Stimulated activated CD8-positive, alpha-beta memory T cell treated with anti-CD3 and anti-CD28 coated beads, Interleukin-2, amount 100 ng/mL, for 48 hours (primary cell): ENCODE data around the gene KRTAP16-1.

Experiments used
- DNase-seq, 2 donors: peaks; one replicate each; pipeline ENCODE4 v3.0.0-alpha.2; 2020; ENCODE audit warnings: low read depth in 2 of 2

Gene KRTAP16-1

GRCh38 chr17:41329279-41329948 is 20.3 kb upstream of the KRTAP16-1 start:
- DNase-seq = no peak

DNA sequence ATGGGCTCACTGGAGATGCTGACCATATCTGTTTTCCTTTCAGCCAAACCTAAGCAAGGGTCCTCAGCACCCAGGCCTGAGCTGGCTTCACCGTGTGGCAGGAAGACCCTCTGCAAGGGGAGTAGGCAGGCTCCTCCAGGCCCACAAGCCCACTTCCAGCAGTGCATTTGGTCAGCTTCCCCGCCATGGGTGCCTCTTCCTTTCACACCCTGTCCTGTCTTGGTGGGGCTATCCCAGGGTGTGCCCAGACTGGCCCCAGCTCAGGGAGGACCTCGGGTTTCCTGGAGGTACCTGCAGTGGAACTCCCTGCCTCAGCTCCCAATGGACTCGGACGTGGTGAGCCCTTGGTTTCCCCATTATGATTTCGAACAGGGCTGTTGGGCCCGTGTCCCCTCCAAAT is 19.1 kb upstream of the KRTAP16-1 start:
- DNase-seq = no peak

GRCh38 chr17:41327411-41328120 is 18.5 kb upstream of the KRTAP16-1 start:
- DNase-seq = no peak

DNA sequence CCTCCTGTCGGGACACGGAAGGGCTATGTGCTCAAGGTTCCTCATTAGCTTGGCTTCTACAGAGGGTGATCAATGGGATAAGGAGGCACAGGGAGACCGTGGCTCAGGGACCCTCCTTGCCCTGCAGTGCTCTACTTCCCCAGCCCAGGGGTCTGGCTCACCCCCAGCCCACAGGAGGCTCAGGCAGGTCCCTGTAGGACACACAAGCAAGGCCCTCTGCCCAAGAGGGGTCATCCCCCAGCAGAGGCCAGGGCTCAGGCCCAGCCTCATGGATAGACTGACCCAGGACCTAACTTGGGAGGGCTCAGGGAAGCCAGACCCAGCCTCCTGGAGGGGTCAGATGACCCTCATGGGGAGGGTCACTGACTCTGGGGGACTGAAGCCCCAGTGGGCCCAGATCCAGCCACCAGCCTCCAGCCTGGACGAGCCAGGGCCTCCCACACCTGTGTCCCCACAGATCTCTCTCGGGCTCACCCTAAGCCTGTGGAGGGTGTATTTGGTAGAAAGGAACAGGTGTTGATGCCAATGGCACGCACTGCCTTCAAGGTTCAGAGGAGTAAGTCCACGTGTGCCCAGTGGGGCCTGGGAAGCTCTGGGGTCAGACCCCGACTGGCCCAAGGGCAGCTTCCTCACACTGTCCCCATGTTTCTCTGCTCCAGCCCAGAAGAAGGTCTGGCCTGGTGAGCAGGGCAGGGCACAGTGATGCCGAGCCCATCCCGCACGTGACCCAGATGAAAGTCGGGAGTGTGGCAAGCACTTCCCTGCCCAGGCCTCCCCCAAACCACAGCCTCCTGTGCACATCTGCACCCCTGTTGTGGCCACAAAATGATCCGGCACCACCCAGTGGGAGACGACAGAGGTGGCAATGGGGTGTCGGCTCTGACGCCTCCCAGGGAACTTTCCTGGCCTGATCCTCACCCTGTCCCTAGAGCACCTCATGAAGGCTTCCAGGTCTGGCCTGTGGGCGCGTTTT is 17.4 kb upstream of the KRTAP16-1 start:
- DNase-seq = no peak

GRCh38 chr17:41325611-41326010 is 16.5 kb upstream of the KRTAP16-1 start:
- no peak for DNase-seq

DNA sequence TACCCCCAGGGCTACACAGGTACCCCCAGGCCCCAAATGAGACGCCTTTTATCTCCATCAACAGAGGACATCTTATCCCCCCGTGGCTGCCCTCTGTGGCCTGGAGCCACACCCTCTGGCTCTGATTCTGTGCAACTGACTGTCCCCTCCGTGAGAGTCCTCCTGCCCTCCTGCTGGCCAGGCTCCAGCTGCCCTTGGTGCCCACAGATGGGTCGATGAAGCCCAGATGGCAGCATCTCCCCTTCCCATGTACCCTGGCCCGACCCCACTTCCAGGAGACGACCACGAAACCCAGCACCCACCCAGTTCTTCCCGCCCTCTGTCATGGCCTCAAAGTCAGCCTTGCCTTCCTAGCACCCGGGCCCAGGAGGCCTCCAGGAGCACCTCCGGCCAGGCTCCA is 16.0 kb upstream of the KRTAP16-1 start:
- no peak for DNase-seq

DNA sequence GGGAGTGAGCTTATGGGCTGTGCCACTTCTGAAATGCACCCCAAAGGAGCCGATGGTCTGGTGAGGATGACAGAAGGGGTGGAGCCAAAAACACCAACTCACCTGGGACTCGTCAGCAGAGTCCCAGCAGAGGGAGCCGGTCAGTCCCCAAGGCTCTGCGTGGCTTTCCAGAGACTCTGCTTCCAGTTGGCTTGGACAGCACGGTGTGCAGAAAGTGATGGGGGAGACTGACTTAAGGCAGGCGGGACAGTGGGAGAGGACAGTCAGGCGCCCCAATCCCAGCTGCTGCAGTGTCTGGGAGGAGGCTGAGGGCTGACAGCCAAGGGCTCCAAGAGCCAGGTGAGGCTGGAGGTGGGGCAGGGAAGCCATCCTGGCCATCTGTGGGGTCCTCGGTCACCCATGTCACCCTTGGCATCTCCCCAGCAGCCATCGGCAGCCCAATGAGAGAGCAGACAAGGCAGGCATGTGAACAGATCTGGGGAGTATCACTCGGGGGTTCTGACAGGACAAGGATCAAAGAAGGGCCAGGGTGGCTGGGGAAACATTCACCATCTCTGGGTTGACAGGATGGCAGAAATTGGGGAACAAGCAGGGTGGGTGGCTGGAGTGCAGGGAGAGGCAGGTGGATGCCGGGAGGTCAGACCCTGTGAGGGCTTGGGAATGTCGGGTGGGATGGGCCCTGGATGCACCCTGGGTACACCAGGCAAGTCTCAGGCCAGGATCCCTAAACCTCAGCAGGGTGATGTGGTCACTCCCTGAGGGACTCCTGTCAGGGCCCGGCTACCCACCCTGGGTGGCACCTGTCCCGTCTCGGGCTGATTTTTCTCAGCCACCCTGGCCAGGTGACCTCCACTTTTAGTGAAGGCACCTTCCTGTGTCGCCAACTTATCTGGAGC is 15.3 kb upstream of the KRTAP16-1 start:
- no peak for DNase-seq

DNA sequence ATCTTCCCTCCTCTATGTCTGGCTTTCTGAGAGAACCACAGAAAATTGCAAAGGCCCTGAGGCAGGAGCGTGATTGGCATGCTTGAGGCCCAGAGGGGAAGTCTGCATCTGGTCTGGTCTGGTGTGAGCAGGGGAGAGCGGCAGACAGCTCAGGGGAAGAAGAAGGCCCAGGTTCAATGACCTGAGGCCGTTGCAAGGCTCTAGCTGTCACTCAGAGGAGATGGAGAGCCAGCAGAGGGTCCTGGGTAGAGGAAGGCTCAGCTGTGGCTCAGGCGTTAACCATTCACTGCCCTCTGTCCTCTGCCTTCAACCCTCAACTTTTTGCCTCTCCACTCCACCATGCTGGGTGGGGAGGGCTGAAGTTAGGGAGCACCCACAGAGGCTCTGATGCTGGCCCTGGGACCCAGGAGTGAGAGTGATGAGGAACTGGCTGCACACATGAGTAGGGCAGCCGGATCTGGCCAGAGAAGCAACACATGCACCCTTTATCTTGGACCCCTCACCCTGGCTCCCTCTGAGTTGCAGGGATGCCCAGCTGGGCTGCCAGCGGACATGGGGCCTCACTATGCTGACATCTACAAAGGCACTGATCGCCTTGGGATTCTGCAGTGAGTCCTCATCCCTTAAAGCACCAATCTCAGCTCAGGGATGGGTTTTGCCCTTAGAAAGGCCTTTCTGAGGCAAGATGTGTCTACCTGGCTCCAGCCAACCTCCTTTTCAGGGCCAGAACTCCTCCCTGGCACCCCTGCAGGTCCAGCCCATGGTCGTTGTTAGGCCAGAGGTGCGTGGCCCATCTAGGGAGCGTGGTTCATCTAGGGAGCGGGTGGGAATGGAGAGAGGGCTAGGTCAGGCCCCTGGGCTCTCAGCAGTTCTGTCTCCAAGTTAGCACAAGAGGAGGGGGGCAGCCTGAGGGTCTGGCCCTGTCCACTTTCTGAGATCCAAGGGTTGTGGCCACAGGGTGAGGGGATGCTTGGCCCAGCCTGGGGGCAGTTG is 14.1 kb upstream of the KRTAP16-1 start:
- DNase-seq = no peak

GRCh38 chr17:41322094-41322902 is 13.2 kb upstream of the KRTAP16-1 start:
- DNase-seq = no peak

GRCh38 chr17:41318231-41318630 is 9.1 kb upstream of the KRTAP16-1 start:
- no peak for DNase-seq

DNA sequence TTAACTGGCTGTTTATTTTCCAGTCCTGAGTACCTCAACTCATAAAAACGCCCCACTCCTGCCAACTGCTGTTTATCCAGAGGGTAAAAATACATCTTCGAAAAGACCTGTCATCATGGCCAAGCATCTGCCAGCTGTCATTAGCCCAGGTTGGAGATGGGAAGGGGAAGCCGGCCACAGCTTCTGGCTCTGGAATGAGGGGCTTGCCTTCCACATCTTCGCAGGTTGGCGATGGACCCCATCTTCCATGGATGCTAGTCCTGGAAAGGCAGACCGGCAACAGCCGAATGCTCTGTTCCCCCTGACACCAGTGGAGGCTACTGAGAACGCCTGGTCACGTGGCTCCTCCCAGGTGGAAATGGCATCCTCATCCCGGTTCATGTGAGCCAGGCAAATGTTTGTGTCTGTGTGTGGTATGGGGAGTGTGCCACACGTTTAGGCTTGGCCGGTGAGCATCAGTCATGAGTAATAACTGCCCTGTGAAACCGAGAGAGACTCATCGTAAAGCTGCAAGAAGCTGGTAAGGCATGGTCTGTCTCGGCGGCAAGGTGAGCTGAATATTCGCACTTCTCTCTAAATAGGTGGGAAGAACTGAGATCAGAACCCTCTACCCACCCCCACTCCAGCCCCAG is 6.8 kb upstream of the KRTAP16-1 start:
- no peak for DNase-seq

DNA sequence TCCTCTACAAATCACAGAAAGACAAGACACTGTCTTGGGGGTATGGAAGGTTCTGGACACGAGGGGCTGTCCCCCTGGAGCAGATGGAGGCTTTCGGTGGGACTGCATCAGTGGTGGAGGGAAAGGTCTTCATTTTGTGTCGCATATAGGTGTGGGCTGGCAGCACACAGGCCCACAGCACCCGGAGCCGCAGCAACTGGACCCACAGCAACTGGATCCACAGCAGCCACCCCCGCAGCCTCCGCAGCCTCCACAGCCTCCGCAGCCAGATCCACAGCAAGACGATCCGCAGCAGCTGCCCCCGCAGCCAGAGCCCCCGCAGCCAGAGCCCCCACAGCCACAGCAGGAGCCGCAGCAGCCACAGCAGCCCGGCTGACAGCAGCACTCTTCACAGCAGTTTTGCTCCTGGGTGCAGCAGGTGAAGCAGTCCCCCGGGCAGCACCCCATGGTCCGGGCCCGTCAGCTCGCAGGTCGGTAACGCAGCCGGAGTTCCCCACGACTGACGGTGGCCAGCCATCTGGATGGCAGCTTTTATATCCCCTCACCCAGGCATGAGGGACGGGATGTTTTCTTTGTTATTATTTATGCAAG is 6.2 kb upstream of the KRTAP16-1 start, which contains the start of gene KRTAP17-1:
Gene KRTAP17-1 (minus strand): TSS at position 507 of the 591 bp plus-strand sequence. CDS start 60 bp downstream, at position 447.
- no peak for DNase-seq

- no peak for DNase-seq
Observed at GRCh38 chr17:41311111-41311510, 2.0 kb upstream of the KRTAP16-1 start.

GRCh38 chr17:41308251-41308917 is 725 bp downstream of the KRTAP16-1 start:
- DNase-seq = no peak

- DNase-seq = no peak
Observed at GRCh38 chr17:41307647-41308046, 1.5 kb downstream of the KRTAP16-1 start.

DNA sequence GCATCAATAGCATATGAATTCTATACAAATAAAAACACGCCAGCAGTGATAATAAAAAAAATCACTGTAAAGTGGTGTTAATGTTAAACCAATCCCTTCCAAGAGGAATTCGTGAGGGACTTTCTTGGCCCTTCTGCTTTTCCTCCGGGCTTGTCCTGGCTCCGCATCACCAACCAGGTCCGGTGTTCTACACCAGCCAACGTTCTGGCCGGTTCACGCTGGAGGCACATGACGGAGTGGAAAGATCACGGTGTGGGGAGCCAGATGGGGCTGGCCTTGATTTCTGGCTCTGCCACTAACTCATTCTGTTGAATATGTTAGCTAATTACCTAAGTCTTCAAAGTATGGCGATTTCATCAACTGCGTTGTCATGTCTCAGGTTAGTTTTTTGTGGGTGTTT is 5.0 kb downstream of the KRTAP16-1 start:
- DNase-seq = no peak

DNA sequence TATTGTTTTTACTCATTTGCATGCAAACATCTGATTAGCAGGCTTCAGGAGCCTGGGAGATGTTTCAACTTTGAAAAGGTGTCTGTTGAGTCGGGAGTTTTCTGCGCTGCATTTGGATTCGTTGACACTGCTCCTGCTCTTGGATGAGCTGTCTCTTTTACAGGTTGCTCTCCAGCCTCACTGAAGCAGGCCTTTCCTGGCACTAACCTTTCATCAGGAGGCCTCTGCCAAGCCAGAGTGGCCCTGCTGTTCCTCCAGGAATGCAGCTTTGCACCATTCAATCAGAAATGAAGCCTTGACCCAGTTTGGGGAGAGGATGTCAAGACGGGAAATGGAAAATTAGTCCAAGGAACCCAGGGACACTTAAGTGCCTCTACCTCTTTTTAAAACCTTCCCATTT is 6.1 kb downstream of the KRTAP16-1 start:
- no peak for DNase-seq
